Thymus (tissue), 14 donors: Measurements from ENCODE around the gene PTBP1. TPM values are rescaled to one million over a fixed set of nuclear protein-coding genes. Genes with fewer than 3 reads are reported as not detected.
A peak's percentile ranks its signal among the peaks of the same experiment; 100 is the strongest.

ENCODE experiments used
- DNase-seq, 9 donors: peaks; one replicate each; pipeline ENCODE4 v3.0.0-alpha.2; 2013; ENCODE audit warnings: low spot score in 9 of 9, low read depth in 6 of 9, missing footprints in 1 of 9
- H3K27ac ChIP-seq, 2 donors: one replicate each; pipeline ENCODE4 v1.5.1; 2013; ENCODE audit warnings: control low read depth in 1 of 2, low read depth in 1 of 2, low read length in 1 of 2, mild to moderate bottlenecking in 1 of 2, moderate library complexity in 1 of 2
- H3K27me3 ChIP-seq, 2 donors: one replicate each; pipeline ENCODE4 v1.5.1; 2013; ENCODE audit warnings: low read length in 1 of 2; ENCODE audit not compliant: control insufficient read depth in 2 of 2, insufficient read depth in 1 of 2
- H3K36me3 ChIP-seq, 2 donors: one replicate each; pipeline ENCODE4 v1.5.1; 2013; ENCODE audit warnings: low read length in 1 of 2, mild to moderate bottlenecking in 1 of 2, moderate library complexity in 1 of 2; ENCODE audit not compliant: control insufficient read depth in 2 of 2, insufficient read depth in 2 of 2
- H3K4me1 ChIP-seq, 2 donors: one replicate each; pipeline ENCODE4 v1.5.1; 2013; ENCODE audit warnings: low read length in 2 of 2; ENCODE audit not compliant: control insufficient read depth in 2 of 2, insufficient read depth in 2 of 2
- H3K4me3 ChIP-seq, 2 donors: one replicate each; pipeline ENCODE4 v1.5.1; 2013; ENCODE audit warnings: low read length in 2 of 2, control low read depth in 1 of 2, mild to moderate bottlenecking in 1 of 2
- H3K9me3 ChIP-seq, 2 donors: one replicate each; pipeline ENCODE4 v1.5.1; 2013; ENCODE audit warnings: low read length in 1 of 2, mild to moderate bottlenecking in 1 of 2; ENCODE audit not compliant: control insufficient read depth in 2 of 2, insufficient read depth in 1 of 2
- WGBS: extraction: QIAGEN DNeasy Blood & Tissue Kit; methylation state at CpG from one replicate; pipeline ENCODE4 v1.1.7; 2013; 5-methylcytosine and 5-hydroxymethylcytosine counted together
- long read RNA-seq, 10 donors: transcript quantifications; one replicate each; lab custom pipeline, GENCODE V29; 2026
- polyA plus RNA-seq: library from polyadenylated mRNA; stranded (reverse); fragments of 200-250 nt; gene quantifications from one replicate; pipeline ENCODE4 v1.2.3, GENCODE V29; 2013
- total RNA-seq: library from RNA; stranded (reverse); fragments of 120-200 nt; gene quantifications from one replicate; pipeline ENCODE4 v1.2.4, GENCODE V29; 2013
- donor health status: healthy.

Gene PTBP1
- total RNA-seq, result 75.1 TPM
- 129 TPM for polyA plus RNA-seq
- long read RNA-seq, donor 1, partial matches to known transcripts, result 0 of 1 reads
- long read RNA-seq, donor 1, other reads (novel, unspliced or antisense), result 0 of 1 reads
- long read RNA-seq, donor 2, transcript PTBP1-203 (15 exons, 3,598 nt), result minor isoform, 17 of 126 reads
- long read RNA-seq, donor 2, transcript PTBP1-201 (14 exons, 3,155 nt), result major isoform, 32 of 126 reads
- long read RNA-seq, donor 2, partial matches to known transcripts, result 52 of 126 reads
- long read RNA-seq, donor 2, other reads (novel, unspliced or antisense), result 23 of 126 reads
- long read RNA-seq, donor 3, full-length matches to known transcripts, result 30 of 63 reads
- long read RNA-seq, donor 3, partial matches to known transcripts, result 33 of 63 reads
- long read RNA-seq, donor 3, other reads (novel, unspliced or antisense), result 0 of 63 reads
- long read RNA-seq, donor 4, transcript PTBP1-203 (15 exons, 3,598 nt), result major isoform, 7 of 18 reads
- long read RNA-seq, donor 4, partial matches to known transcripts, result 6 of 18 reads
- long read RNA-seq, donor 4, other reads (novel, unspliced or antisense), result 0 of 18 reads
- long read RNA-seq, donor 5, full-length matches to known transcripts, result 31 of 54 reads
- long read RNA-seq, donor 5, partial matches to known transcripts, result 18 of 54 reads
- long read RNA-seq, donor 5, other reads (novel, unspliced or antisense), result 5 of 54 reads
- long read RNA-seq, donor 6, transcript PTBP1-201 (14 exons, 3,155 nt), result minor isoform, 10 of 34 reads
- long read RNA-seq, donor 6, transcript PTBP1-203 (15 exons, 3,598 nt), result major isoform, 15 of 34 reads
- long read RNA-seq, donor 6, partial matches to known transcripts, result 9 of 34 reads
- long read RNA-seq, donor 6, other reads (novel, unspliced or antisense), result 0 of 34 reads
- long read RNA-seq, donor 7, transcript PTBP1-201 (14 exons, 3,155 nt), result major isoform, 6 of 9 reads
- long read RNA-seq, donor 7, partial matches to known transcripts, result 0 of 9 reads
- long read RNA-seq, donor 7, other reads (novel, unspliced or antisense), result 0 of 9 reads
- long read RNA-seq, donor 8, transcript PTBP1-201 (14 exons, 3,155 nt), result major isoform, 5 of 26 reads
- long read RNA-seq, donor 8, partial matches to known transcripts, result 15 of 26 reads
- long read RNA-seq, donor 8, other reads (novel, unspliced or antisense), result 0 of 26 reads
- long read RNA-seq, donor 9, partial matches to known transcripts, result 15 of 23 reads
- long read RNA-seq, donor 9, other reads (novel, unspliced or antisense), result 0 of 23 reads
- long read RNA-seq, donor 10, transcript PTBP1-201 (14 exons, 3,155 nt), result major isoform, 7 of 71 reads
- long read RNA-seq, donor 10, partial matches to known transcripts, result 58 of 71 reads
- long read RNA-seq, donor 10, other reads (novel, unspliced or antisense), result 0 of 71 reads

DNA sequence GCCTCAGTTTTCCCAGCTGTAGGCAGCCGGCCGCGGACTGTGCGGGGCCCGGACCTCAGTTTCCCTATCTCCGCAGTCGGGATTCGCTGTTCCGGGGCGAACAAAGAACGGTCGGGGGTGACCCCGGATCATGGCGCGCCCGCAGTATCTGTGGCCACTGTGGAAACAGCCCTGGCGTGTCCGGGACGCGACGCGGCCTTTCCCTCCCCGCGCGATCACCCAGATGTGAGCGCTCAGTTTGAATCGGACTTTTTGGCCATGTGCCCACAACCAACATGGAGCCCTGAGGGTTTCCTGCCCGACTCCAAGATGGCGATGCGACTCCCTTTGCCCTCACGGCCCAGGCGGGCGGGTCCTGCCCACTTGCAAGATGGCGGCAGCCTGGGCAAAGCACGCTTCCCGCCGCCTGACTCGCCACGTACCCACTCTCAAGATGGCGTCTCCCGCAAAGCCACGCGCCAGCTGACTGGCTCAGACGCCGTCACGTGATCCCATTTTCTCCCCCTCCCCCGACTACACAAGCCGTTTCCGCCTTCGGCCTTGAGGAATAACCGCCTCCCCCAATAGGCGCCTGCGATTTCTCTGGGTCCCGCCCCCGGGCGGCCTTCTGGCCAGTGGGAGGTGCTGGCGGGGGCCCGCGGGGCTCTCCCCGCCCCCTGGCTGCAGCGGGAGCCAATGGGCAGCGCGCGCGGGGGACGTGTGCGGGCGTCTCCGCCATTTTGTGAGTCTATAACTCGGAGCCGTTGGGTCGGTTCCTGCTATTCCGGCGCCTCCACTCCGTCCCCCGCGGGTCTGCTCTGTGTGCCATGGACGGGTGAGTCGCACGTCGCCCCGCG is at the start of gene PTBP1:
PTBP1 (plus strand) TSS at position 761 of the 836 bp plus-strand sequence; CDS start at position 807, 46 bp downstream.
- Histone ChIP-seq H3K36me3 (peaks cover 23 to 33% of the 10 kb centered on the region in 2 donors), H3K9me3 (peaks cover 0 to 6% of the 10 kb centered on the region in 2 donors), H3K4me3 (peak within 1 kb of the TSS; percentile 58 to 97), H3K4me1 (peaks cover 14 to 34% of the 10 kb centered on the region in 2 donors), H3K27me3 (no peaks in the 10 kb centered on the region), H3K27ac (peak within 1 kb of the TSS; percentile 83 to 97)
- peak; percentile 97 to 100 (median 100) for DNase-seq
- under 1% methylated on average over 83 of the region's 83 CpGs for WGBS

DNA sequence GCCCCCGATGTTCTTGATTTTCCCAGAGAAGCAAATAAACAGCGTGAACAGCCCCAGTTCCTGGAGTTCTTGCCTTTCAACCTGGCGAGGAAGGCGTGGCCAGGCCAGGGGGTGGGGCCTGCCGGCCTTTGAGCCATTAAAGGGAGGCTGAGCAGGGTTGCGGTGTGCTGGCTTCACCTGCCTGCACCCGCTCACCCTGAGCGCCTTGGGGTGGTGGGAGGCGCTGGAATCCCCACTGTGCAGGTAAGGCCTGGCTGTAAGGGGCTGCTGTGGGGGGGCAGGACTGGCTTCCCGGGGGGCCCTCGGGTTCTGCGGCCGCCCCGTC is 49.0 kb upstream of the PTBP1 start:
- H3K36me3 ChIP-seq, result no peaks in the 10 kb centered on the region
- no peak for DNase-seq
- peaks cover 5 to 28% of the 10 kb centered on the region in 2 donors for H3K9me3 ChIP-seq
- H3K27ac ChIP-seq, result no peak overlapping the region
- 95% methylated on average over 14 of the region's 14 CpGs for WGBS
- peaks cover 0 to 8% of the 10 kb centered on the region in 2 donors for H3K27me3 ChIP-seq
- H3K4me3 ChIP-seq, result no peak overlapping the region
- peaks cover 0 to under 1% of the 10 kb centered on the region in 2 donors for H3K4me1 ChIP-seq

DNA sequence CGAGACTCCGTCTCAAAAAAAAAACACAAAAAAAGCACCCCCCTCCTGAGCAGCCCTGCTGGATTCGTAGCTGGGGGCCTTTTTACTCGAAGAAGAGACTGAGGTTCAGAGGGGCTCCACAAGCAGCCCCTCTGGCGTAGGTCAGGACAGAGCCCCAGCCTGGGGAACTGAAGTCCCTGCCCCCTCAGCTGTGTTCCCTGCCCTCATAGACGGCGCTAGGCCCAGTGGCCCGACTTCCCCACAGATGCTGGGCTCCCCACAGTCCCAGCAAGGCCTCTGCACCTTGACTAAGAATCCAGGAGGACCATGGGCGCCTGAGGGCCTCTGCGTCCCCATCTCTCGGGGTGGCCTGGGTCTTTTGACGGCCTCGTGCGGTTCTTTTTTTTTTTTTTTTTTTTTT is 47.4 kb upstream of the PTBP1 start:
- H3K36me3 ChIP-seq, result no peaks in the 10 kb centered on the region
- no peak overlapping the region for H3K27ac ChIP-seq
- H3K4me1 ChIP-seq, result no peaks in the 10 kb centered on the region
- peaks cover 5 to 28% of the 10 kb centered on the region in 2 donors for H3K9me3 ChIP-seq
- WGBS, result 92% methylated on average over 14 of the region's 14 CpGs
- no peak overlapping the region for H3K4me3 ChIP-seq
- no peak for DNase-seq
- H3K27me3 ChIP-seq, result peaks cover 0 to 8% of the 10 kb centered on the region in 2 donors

DNA sequence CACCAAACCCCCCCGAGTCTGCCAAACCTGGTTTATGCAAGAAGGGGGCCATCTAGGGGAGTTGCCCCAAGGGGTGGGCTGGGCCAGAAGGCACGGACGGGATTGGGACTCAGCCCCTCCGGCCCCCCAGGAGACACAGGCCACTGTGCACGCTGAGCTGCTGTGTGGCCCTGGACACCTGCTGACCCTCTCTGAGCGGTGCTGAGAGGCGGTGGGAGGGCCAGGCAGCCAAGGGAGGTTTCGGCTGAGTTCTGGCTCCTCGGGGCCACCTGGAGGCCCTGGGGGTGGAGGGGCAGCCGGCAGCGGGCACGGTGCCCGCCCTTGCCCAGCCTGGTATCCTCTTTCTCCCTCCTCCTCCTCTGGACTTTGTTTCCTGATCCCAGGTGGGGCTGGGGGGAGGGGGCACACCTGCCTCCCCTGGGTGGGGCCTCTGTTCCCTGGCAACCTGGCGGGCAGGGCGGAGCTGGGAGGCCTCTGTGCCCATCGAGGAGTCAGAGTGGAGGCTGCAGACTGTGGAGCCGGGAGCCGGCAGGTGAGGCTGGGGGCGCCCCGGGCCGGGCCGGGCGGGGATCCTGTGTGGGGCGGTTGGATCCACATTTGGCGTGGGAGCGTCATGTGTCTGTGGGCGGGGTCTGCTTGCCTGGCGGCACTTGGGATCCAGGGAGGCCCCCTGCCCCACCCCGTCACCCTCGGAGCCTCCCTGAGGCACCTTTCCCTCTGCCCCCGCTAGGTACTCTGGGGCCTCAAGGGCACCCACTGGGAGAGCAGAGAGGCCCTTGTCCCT is 46.4 kb upstream of the PTBP1 start, which contains the start of gene MISP:
MISP (plus strand) TSS at position 473 of the 784 bp plus-strand sequence. CDS start 5,835 bp downstream, outside the sequence.
- DNase-seq, result no peak
- H3K27me3 ChIP-seq, result peaks cover 0 to 8% of the 10 kb centered on the region in 2 donors
- peaks cover 5 to 28% of the 10 kb centered on the region in 2 donors for H3K9me3 ChIP-seq
- H3K4me3 ChIP-seq, result no peak within 1 kb of the TSS
- no peaks in the 10 kb centered on the region for H3K36me3 ChIP-seq
- WGBS, result 86% methylated on average over 31 of the region's 31 CpGs
- no peak within 1 kb of the TSS for H3K27ac ChIP-seq
- H3K4me1 ChIP-seq, result no peaks in the 10 kb centered on the region

DNA sequence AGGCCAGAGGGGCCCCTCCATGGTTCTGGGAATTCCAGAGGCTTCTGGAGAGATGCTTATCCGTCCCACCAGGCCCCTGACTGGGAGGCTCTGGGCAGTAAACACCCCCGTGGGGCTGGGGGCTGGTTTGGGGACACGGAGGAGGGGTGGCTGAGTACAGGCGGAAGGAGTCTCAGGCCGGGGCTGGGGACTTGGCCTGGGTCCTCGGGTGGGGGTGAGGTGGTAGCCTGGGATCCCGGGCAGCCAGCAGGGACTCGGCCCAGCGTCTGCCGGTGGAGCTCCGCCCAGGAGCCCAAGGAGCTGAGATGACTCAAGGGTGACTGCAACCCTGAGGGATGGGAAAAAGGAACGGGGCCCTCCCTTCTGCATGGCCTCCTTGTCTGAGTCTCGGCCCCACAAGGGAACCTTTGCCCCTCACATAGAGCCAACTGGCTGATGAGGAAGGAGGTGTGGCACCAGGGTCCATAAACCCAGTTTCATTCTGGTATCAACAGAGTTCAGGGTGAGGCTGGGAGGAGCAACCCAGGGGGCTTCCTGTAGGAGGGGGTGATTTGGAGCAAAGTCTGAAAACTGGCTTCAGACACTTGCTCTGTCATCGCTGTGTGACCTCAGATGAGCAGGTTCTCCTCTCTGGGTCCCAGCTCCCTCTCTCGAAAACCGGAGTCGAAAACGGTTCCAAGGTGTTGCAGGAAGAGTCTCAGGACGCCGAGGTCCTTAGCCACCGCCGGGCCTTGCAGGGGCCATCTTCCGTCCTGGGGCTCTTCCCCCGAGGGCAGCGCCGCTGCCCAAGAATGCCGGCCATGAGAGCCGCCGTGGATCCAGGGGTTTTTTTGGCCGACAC is 45.5 kb upstream of the PTBP1 start:
- H3K27me3 ChIP-seq, result peaks cover 0 to 8% of the 10 kb centered on the region in 2 donors
- H3K4me3 ChIP-seq, result no peak overlapping the region
- no peak for DNase-seq
- H3K36me3 ChIP-seq, result no peaks in the 10 kb centered on the region
- WGBS, result 80% methylated on average over 30 of the region's 30 CpGs
- H3K4me1 ChIP-seq, result no peaks in the 10 kb centered on the region
- peaks cover 5 to 20% of the 10 kb centered on the region in 2 donors for H3K9me3 ChIP-seq
- H3K27ac ChIP-seq, result no peak overlapping the region

DNA sequence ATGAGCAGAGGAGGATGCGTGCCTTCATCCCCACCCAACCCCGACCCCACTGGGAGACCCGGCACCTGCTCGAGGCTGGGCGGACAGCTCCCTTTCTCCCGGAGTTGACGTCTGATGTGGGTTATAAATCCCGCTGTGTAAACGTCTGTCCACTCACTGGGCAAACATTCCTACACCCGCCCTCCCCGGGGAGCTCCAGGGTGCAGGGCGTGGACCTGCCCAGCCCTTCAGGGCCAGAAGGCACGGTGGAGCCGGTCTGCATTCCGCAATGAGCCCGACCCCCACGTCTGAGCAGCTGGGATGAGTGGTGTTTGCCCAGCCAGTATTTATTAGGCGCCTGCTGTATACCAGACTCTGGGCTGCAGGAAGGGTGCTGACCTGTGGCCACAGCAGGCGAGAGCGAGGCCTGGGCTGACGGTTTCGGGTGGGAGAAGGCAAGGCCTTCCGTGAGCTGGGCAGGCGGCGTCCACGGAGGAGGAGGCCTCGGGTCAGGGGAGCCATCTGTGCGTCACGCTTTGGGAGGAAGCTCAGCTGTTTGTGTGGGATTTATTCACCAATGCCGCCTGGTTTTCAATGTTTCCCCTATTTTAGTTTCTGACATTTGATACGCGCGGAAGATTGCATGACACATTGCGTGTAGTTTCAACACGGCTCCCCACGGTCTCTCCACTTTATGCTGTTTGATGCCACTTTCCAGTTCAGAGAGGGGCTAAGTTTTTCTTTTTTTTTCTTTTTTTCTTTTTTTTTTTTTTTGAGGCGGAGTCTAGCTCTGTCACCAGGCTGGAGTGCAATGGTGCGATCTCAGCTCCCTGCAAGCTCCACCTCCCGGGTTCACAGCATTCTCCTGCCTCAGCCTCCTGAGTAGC is 44.4 kb upstream of the PTBP1 start:
- peak overlapping the region in 1 of 2 donors; percentile 36 for H3K27ac ChIP-seq
- H3K27me3 ChIP-seq, result peaks cover 0 to 8% of the 10 kb centered on the region in 2 donors
- H3K9me3 ChIP-seq, result peaks cover 4 to 20% of the 10 kb centered on the region in 2 donors
- 62% methylated on average over 39 of the region's 39 CpGs for WGBS
- no peak for DNase-seq
- no peaks in the 10 kb centered on the region for H3K4me1 ChIP-seq
- H3K36me3 ChIP-seq, result no peaks in the 10 kb centered on the region
- no peak overlapping the region for H3K4me3 ChIP-seq
